ENCODE results near the gene DRD3.

Gene DRD3

GRCh38 chr3:114176890-114177289 is 2.0 kb downstream of the DRD3 start:
- DNase-seq = no peak

GRCh38 chr3:114176487-114176886 is 2.4 kb downstream of the DRD3 start:
- no peak for DNase-seq

- no peak for DNase-seq
Observed at GRCh38 chr3:114175204-114175987, 3.5 kb downstream of the DRD3 start.

- no peak for DNase-seq
Observed at GRCh38 chr3:114171677-114172076, 7.2 kb downstream of the DRD3 start.

- DNase-seq = no peak
Observed at GRCh38 chr3:114168150-114168549, 10.7 kb downstream of the DRD3 start.

- no peak for DNase-seq
Observed at GRCh38 chr3:114157321-114157720, 21.5 kb downstream of the DRD3 start.

- no peak for DNase-seq
Observed at GRCh38 chr3:114155370-114155821, 23.5 kb downstream of the DRD3 start.

GRCh38 chr3:114154321-114154821 is 24.5 kb downstream of the DRD3 start:
- DNase-seq = no peak

GRCh38 chr3:114152519-114153151 is 26.2 kb downstream of the DRD3 start:
- peak; percentile 78 for DNase-seq

GRCh38 chr3:114151091-114151490 is 27.8 kb downstream of the DRD3 start:
- DNase-seq = no peak

- no peak for DNase-seq
Observed at GRCh38 chr3:114147251-114147650, 31.6 kb downstream of the DRD3 start.

- DNase-seq = no peak
Observed at GRCh38 chr3:114144909-114145688, 33.8 kb downstream of the DRD3 start.

- DNase-seq = no peak
Observed at GRCh38 chr3:114143817-114144216, 35.0 kb downstream of the DRD3 start.

GRCh38 chr3:114139836-114140235 is 39.0 kb downstream of the DRD3 start:
- no peak for DNase-seq

GRCh38 chr3:114133947-114134346 is 44.9 kb downstream of the DRD3 start:
- DNase-seq = no peak

GRCh38 chr3:114132500-114132899 is 46.4 kb downstream of the DRD3 start:
- no peak for DNase-seq

GRCh38 chr3:114128826-114129225 is 50.0 kb downstream of the DRD3 start:
- no peak for DNase-seq

- DNase-seq = no peak
Observed at GRCh38 chr3:114128231-114128630, 50.6 kb downstream of the DRD3 start.

GRCh38 chr3:114127517-114127916 is 51.3 kb downstream of the DRD3 start:
- DNase-seq = no peak

GRCh38 chr3:114126461-114126860 is 52.4 kb downstream of the DRD3 start:
- no peak for DNase-seq

GRCh38 chr3:114122027-114122709 is 56.7 kb downstream of the DRD3 start:
- no peak for DNase-seq

- DNase-seq = no peak
Observed at GRCh38 chr3:114120211-114120610, 58.6 kb downstream of the DRD3 start.

- no peak for DNase-seq
Observed at GRCh38 chr3:114119776-114120175, 59.1 kb downstream of the DRD3 start.
